NCI-H1417 treated with DMSO at 0.1 percent for 48 hours (cell line): ENCODE results near the gene RNF144A.

Experiments used
- DNase-seq: peaks from one replicate; lab custom pipeline; 2025; lab: John Stamatoyannopoulos, UW

RNF144A gene

DNA sequence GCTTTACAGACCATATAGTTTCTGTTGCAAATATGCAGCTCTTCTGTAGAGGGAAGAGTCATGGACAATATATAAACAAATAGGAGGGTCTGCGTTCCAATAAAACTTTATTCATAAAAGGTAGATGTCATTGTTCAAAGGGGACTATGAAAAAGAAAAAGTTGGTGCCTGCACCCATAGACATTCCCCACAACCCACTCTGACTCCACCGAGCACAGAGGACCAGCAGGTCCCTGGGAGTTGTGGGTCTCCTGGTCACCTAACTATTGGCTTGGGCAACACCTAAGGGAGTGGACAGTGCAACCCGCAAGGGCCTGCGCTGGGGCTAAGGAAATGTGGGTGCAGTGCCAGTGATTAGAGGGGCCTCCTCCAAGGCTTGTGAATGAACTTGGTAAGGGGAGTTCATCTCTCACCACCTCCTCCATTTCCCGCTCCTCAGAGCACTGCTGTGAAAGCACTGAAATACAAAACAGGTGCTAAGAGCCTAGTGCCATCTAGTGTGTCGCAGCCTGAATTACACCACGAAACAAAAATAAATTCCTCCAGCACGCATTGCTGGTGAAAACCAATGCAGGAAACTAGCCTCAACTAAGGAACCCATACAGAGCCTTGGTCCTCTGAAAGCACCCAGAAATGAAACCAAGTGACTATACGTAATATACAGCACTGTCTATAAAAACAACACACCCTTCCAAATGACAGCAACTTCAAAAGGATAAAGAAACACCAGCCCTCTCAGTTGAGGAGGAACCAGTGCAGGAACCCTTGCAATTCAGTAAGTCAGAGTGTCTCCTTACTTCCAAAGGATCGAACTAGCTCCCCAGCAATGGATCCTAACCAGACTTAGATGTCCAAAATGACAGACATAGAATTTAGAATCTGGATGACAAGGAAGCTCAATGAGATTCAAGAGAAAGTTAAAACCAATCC is 166.6 kb downstream of the RNF144A start:
- DNase-seq, result no peak

DNA sequence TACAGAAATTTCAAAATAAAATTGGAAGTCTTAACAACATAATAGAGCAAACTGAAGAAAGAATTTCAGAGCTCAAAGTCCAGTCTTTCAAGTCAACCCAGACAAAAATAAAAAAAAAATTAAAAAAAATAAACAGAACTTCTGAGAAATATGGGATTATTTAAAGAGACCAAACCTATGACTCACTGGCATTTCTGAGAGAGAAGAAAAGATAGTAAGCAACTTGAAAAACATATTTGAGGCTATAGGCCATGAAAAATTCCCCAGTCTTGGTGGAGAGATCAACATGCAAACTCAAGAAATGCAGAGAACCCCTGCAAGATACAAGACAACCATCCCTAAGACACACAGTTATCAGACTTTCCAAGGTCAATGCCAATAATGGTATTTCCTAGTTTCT is 167.4 kb downstream of the RNF144A start:
- DNase-seq, result no peak

DNA sequence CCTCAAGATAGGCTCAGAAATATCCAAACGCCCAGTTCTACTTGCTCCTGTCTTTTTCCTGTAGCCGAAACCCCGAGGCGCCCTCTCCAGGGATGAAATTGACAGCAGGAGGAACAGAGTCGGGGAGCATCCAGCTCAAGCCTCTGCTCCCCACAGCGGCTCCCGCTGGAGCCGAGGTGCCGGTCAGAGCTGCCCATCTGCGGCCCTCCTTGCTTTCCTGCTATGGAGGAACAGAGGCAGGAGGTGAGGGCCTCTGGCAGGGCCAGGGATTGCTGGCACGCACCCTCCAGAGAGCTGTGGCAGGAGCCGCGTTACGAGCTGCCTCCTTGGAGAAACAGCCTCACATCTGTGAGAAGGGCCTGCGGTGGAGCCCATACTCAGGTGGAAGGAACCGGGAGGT is 172.1 kb downstream of the RNF144A start:
- no peak for DNase-seq

DNA sequence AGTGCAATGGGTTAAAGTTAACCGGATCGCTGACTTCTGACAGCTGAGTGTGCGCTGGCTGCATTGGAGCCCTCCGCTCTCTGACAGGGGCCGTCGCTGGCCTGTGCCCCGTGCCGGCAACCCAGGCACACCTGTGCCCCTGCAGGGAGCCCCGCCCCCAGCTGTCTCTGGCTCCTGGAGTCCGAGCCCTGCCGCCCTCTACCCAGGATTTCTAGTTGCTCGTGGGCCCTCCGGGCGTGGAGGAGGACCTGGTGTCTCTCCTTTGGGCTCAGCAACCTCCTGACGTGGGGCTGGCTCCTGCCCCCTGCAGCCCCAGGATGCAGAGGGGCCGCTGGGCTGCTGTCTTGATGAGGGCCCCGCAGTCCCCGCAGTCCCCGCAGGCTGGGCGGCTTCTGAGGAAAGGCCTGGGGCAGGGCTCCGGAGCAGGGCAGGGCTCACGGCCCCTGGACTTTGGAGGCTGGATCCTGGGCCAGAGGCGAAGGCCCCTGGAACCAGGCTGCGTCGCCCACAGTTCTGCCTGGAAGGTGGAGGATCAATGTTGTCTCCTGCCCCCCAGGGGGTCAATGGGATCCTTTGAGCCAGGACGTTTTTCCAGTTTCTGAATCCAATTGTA is 172.8 kb downstream of the RNF144A start:
- DNase-seq, result no peak

DNA sequence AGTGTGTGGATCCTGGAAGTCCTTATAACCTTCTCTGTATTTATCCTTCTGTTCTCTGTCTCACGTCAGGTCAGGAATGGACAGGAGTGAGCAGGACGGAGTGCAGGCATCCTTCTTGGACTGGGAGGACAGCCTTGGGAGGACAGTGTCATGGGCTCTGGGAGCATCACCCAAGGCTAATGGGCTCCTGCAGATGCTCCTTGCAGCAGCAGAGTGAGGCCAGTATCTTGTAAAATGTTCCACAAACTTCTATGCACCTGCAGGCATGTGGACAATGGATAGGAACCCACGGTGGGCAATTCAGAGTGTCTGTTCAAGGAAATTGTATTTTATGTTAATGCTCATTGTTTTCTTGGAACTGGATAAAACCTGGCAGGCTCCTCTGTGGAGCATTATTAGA is 176.2 kb downstream of the RNF144A start:
- DNase-seq, result no peak
